ENCODE data around the gene RASA4. TPM values are rescaled to one million over a fixed set of nuclear protein-coding genes. Genes with fewer than 3 reads are reported as not detected.
"Not testable (repeated sequence)": the region's sequence is repeated elsewhere in the genome, so short reads cannot be mapped to it uniquely, and the experiment has no call there.

Gene RASA4
- total RNA-seq, 3 donors from 2014 or later (not counting 1 experiment from before 2014, with no cell fraction given): 27.0 to 35.6 (median 28.5) TPM

GRCh38 chr7:102550808-102551422, 65.6 kb downstream of the RASA4 start, which contains the start of gene SPDYE2:
TSS of gene SPDYE2 (plus strand) at chr7:102551226. CDS start at chr7:102553256, 2,030 bp downstream.
- H3K4me1 ChIP-seq (ENCODE audit: control insufficient read depth, insufficient read depth, low read length); H3K36me3 Mint-ChIP-seq; H3K4me3 ChIP-seq (ENCODE audit: low read length); H3K27me3 ChIP-seq (ENCODE audit: control insufficient read depth, insufficient read depth, low read length); H3K27ac Mint-ChIP-seq; ATAC-seq; H3K27me3 Mint-ChIP-seq (ENCODE audit: low read depth in 2 of 2); H3K36me3 ChIP-seq (ENCODE audit: control insufficient read depth, insufficient read depth, low read length); H3K4me3 Mint-ChIP-seq; intact Hi-C loops (cut with micrococcal nuclease); DNase-seq; H3K9me3 Mint-ChIP-seq; H3K4me1 Mint-ChIP-seq; H3K27ac ChIP-seq (ENCODE audit: low read length); H3K9me3 ChIP-seq (ENCODE audit: control insufficient read depth, insufficient read depth, low read length): not testable (repeated sequence)
- no CpG with 5 or more reads among the region's 6 CpGs for WGBS (ENCODE audit: insufficient coverage)

DNA sequence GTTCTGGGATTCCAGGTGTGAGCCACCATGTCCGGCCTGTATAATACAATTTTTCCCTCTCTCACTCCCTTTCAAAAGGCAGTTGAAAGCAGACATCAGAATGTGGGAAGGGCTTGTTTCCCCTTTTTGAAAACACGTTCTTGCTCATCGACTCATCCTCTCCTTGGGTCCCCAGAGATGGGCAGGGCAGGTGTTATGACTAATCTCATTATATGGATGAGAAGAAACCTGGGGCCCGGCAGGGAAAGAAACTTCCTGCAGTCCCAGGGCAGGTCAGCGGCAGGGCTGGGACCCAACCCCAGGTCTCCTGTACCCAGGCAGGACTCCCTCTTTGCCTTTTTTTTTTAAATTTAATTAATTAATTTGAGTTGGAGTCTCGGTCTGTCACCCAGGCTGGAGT, 70.2 kb downstream of the RASA4 start:
- DNase-seq; H3K4me3 Mint-ChIP-seq; H3K36me3 ChIP-seq (ENCODE audit: control insufficient read depth, insufficient read depth, low read length); H3K36me3 Mint-ChIP-seq; H3K27me3 Mint-ChIP-seq (ENCODE audit: low read depth in 2 of 2); ATAC-seq; H3K4me3 ChIP-seq (ENCODE audit: low read length); H3K27me3 ChIP-seq (ENCODE audit: control insufficient read depth, insufficient read depth, low read length); H3K4me1 Mint-ChIP-seq; H3K9me3 Mint-ChIP-seq; H3K4me1 ChIP-seq (ENCODE audit: control insufficient read depth, insufficient read depth, low read length); H3K27ac Mint-ChIP-seq; H3K27ac ChIP-seq (ENCODE audit: low read length); intact Hi-C loops (cut with micrococcal nuclease); H3K9me3 ChIP-seq (ENCODE audit: control insufficient read depth, insufficient read depth, low read length): not testable (repeated sequence)
- WGBS (ENCODE audit: insufficient coverage): no CpG with 5 or more reads among the region's 6 CpGs

GRCh38 chr7:102545288-102545687, 71.3 kb downstream of the RASA4 start:
- ATAC-seq; H3K27me3 Mint-ChIP-seq (ENCODE audit: low read depth in 2 of 2); intact Hi-C loops (cut with micrococcal nuclease); H3K27ac ChIP-seq (ENCODE audit: low read length); H3K36me3 Mint-ChIP-seq; H3K36me3 ChIP-seq (ENCODE audit: control insufficient read depth, insufficient read depth, low read length); H3K9me3 ChIP-seq (ENCODE audit: control insufficient read depth, insufficient read depth, low read length); H3K4me1 ChIP-seq (ENCODE audit: control insufficient read depth, insufficient read depth, low read length); H3K4me3 ChIP-seq (ENCODE audit: low read length); H3K9me3 Mint-ChIP-seq; H3K4me1 Mint-ChIP-seq; H3K27ac Mint-ChIP-seq; H3K4me3 Mint-ChIP-seq; H3K27me3 ChIP-seq (ENCODE audit: control insufficient read depth, insufficient read depth, low read length); DNase-seq: not testable (repeated sequence)
- 100% methylated on average over 4 of the region's 12 CpGs for WGBS (ENCODE audit: insufficient coverage)

GRCh38 chr7:102544372-102544771, 72.2 kb downstream of the RASA4 start:
- H3K9me3 ChIP-seq (ENCODE audit: control insufficient read depth, insufficient read depth, low read length); H3K4me1 Mint-ChIP-seq; H3K27ac ChIP-seq (ENCODE audit: low read length); H3K36me3 Mint-ChIP-seq; H3K4me3 ChIP-seq (ENCODE audit: low read length); H3K9me3 Mint-ChIP-seq; H3K4me1 ChIP-seq (ENCODE audit: control insufficient read depth, insufficient read depth, low read length); H3K27me3 Mint-ChIP-seq (ENCODE audit: low read depth in 2 of 2); ATAC-seq; H3K4me3 Mint-ChIP-seq; intact Hi-C loops (cut with micrococcal nuclease); H3K27ac Mint-ChIP-seq; H3K27me3 ChIP-seq (ENCODE audit: control insufficient read depth, insufficient read depth, low read length); H3K36me3 ChIP-seq (ENCODE audit: control insufficient read depth, insufficient read depth, low read length); DNase-seq: not testable (repeated sequence)
- WGBS (ENCODE audit: insufficient coverage): no CpG with 5 or more reads among the region's 1 CpG

GRCh38 chr7:102543596-102543995, 73.0 kb downstream of the RASA4 start, which contains the start of gene UPK3BL2:
TSS of gene UPK3BL2 (minus strand) at chr7:102543696. CDS start at chr7:102543636, 60 bp downstream.
- ATAC-seq; H3K36me3 Mint-ChIP-seq; H3K9me3 Mint-ChIP-seq; H3K4me3 ChIP-seq (ENCODE audit: low read length); H3K27ac ChIP-seq (ENCODE audit: low read length); DNase-seq; H3K36me3 ChIP-seq (ENCODE audit: control insufficient read depth, insufficient read depth, low read length); H3K4me3 Mint-ChIP-seq; H3K27me3 ChIP-seq (ENCODE audit: control insufficient read depth, insufficient read depth, low read length); H3K4me1 ChIP-seq (ENCODE audit: control insufficient read depth, insufficient read depth, low read length); intact Hi-C loops (cut with micrococcal nuclease); H3K4me1 Mint-ChIP-seq; H3K9me3 ChIP-seq (ENCODE audit: control insufficient read depth, insufficient read depth, low read length); H3K27me3 Mint-ChIP-seq (ENCODE audit: low read depth in 2 of 2); H3K27ac Mint-ChIP-seq: not testable (repeated sequence)
- WGBS (ENCODE audit: insufficient coverage): no CpG with 5 or more reads among the region's 8 CpGs

DNA sequence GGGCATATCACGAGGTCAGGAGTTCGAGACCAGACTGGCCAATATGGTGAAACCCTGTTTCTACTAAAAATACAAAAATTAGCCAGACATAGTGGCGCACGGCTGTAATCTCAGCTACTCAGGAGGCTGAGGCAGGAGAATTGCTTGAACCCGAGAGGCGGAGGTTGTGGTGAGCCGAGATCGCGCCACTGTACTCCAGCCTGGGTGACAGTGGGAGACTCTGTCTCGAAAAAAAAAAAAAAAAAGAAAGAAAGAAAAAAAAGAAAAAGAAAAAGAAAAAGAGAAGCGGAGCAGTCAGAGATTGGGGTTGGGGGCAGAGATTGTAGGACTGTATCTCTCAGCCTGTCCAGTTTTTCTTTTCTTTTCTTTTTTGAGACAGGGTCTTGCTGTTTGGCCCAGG, 73.8 kb downstream of the RASA4 start:
- DNase-seq; ATAC-seq; H3K9me3 Mint-ChIP-seq; H3K36me3 Mint-ChIP-seq; H3K9me3 ChIP-seq (ENCODE audit: control insufficient read depth, insufficient read depth, low read length); H3K36me3 ChIP-seq (ENCODE audit: control insufficient read depth, insufficient read depth, low read length); H3K27me3 Mint-ChIP-seq (ENCODE audit: low read depth in 2 of 2); H3K27ac ChIP-seq (ENCODE audit: low read length); H3K4me1 ChIP-seq (ENCODE audit: control insufficient read depth, insufficient read depth, low read length); intact Hi-C loops (cut with micrococcal nuclease); H3K4me3 ChIP-seq (ENCODE audit: low read length); H3K27me3 ChIP-seq (ENCODE audit: control insufficient read depth, insufficient read depth, low read length); H3K4me3 Mint-ChIP-seq; H3K27ac Mint-ChIP-seq; H3K4me1 Mint-ChIP-seq: not testable (repeated sequence)
- WGBS (ENCODE audit: insufficient coverage): no CpG with 5 or more reads among the region's 11 CpGs

- H3K36me3 ChIP-seq (ENCODE audit: control insufficient read depth, insufficient read depth, low read length); H3K4me1 Mint-ChIP-seq; H3K9me3 Mint-ChIP-seq; H3K4me3 ChIP-seq (ENCODE audit: low read length); H3K9me3 ChIP-seq (ENCODE audit: control insufficient read depth, insufficient read depth, low read length); H3K27me3 ChIP-seq (ENCODE audit: control insufficient read depth, insufficient read depth, low read length); H3K4me1 ChIP-seq (ENCODE audit: control insufficient read depth, insufficient read depth, low read length); H3K27ac Mint-ChIP-seq; H3K36me3 Mint-ChIP-seq; DNase-seq; H3K27ac ChIP-seq (ENCODE audit: low read length); H3K4me3 Mint-ChIP-seq; intact Hi-C loops (cut with micrococcal nuclease); ATAC-seq; H3K27me3 Mint-ChIP-seq (ENCODE audit: low read depth in 2 of 2): not testable (repeated sequence)
- no CpG with 5 or more reads among the region's 8 CpGs for WGBS (ENCODE audit: insufficient coverage)
Measured at GRCh38 chr7:102542083-102542482, 74.5 kb downstream of the RASA4 start.

- H3K27me3 Mint-ChIP-seq (ENCODE audit: low read depth in 2 of 2); H3K36me3 Mint-ChIP-seq; H3K36me3 ChIP-seq (ENCODE audit: control insufficient read depth, insufficient read depth, low read length); intact Hi-C loops (cut with micrococcal nuclease); ATAC-seq; H3K27me3 ChIP-seq (ENCODE audit: control insufficient read depth, insufficient read depth, low read length); H3K4me1 Mint-ChIP-seq; H3K4me3 Mint-ChIP-seq; H3K27ac Mint-ChIP-seq; H3K4me1 ChIP-seq (ENCODE audit: control insufficient read depth, insufficient read depth, low read length); H3K4me3 ChIP-seq (ENCODE audit: low read length); H3K9me3 Mint-ChIP-seq; DNase-seq; H3K9me3 ChIP-seq (ENCODE audit: control insufficient read depth, insufficient read depth, low read length); H3K27ac ChIP-seq (ENCODE audit: low read length): not testable (repeated sequence)
- WGBS (ENCODE audit: insufficient coverage): no CpG with 5 or more reads among the region's 6 CpGs
Measured at GRCh38 chr7:102540604-102541003, 76.0 kb downstream of the RASA4 start.
